ENCODE measurements around the gene KLHL3.

The KLHL3 gene

GRCh38 chr5:137596941-137597340, 138.9 kb downstream of the KLHL3 start:
- no peaks in the 10 kb centered on the region for H3K36me3 ChIP-seq (ENCODE audit: control insufficient read depth, insufficient read depth, low read length)
- no peaks in the 10 kb centered on the region for H3K27me3 ChIP-seq (ENCODE audit: control insufficient read depth, insufficient read depth, low read length)
- H3K9ac ChIP-seq (ENCODE audit: low read length) = no peak overlapping the region
- H3K4me1 ChIP-seq (ENCODE audit: control insufficient read depth, insufficient read depth, low read length) = no peaks in the 10 kb centered on the region
- H3K9me3 ChIP-seq (ENCODE audit: control insufficient read depth, low read length) = no peaks in the 10 kb centered on the region
- no peak overlapping the region for H3K4me3 ChIP-seq (ENCODE audit: low read length)

GRCh38 chr5:137595396-137596079, 140.4 kb downstream of the KLHL3 start:
- Histone ChIP-seq H3K36me3 (ENCODE audit: control insufficient read depth, insufficient read depth, low read length) (no peaks in the 10 kb centered on the region), H3K4me3 (ENCODE audit: low read length) (no peak overlapping the region), H3K9me3 (ENCODE audit: control insufficient read depth, low read length) (no peaks in the 10 kb centered on the region), H3K27me3 (ENCODE audit: control insufficient read depth, insufficient read depth, low read length) (no peaks in the 10 kb centered on the region), H3K4me1 (ENCODE audit: control insufficient read depth, insufficient read depth, low read length) (no peaks in the 10 kb centered on the region), H3K9ac (ENCODE audit: low read length) (no peak overlapping the region)

- no peak overlapping the region for H3K4me3 ChIP-seq (ENCODE audit: low read length)
- no peaks in the 10 kb centered on the region for H3K4me1 ChIP-seq (ENCODE audit: control insufficient read depth, insufficient read depth, low read length)
- H3K9me3 ChIP-seq (ENCODE audit: control insufficient read depth, low read length) = no peaks in the 10 kb centered on the region
- no peaks in the 10 kb centered on the region for H3K36me3 ChIP-seq (ENCODE audit: control insufficient read depth, insufficient read depth, low read length)
- no peak overlapping the region for H3K9ac ChIP-seq (ENCODE audit: low read length)
- H3K27me3 ChIP-seq (ENCODE audit: control insufficient read depth, insufficient read depth, low read length) = no peaks in the 10 kb centered on the region
These were observed 141.2 kb downstream of the KLHL3 start for GRCh38 chr5:137594717-137595116.

- no peaks in the 10 kb centered on the region for H3K9me3 ChIP-seq (ENCODE audit: control insufficient read depth, low read length)
- H3K9ac ChIP-seq (ENCODE audit: low read length) = no peak overlapping the region
- no peak overlapping the region for H3K4me3 ChIP-seq (ENCODE audit: low read length)
- H3K27me3 ChIP-seq (ENCODE audit: control insufficient read depth, insufficient read depth, low read length) = no peaks in the 10 kb centered on the region
- no peaks in the 10 kb centered on the region for H3K4me1 ChIP-seq (ENCODE audit: control insufficient read depth, insufficient read depth, low read length)
- no peaks in the 10 kb centered on the region for H3K36me3 ChIP-seq (ENCODE audit: control insufficient read depth, insufficient read depth, low read length)
These were observed 143.6 kb downstream of the KLHL3 start for GRCh38 chr5:137592317-137592716.

GRCh38 chr5:137589185-137589584, 146.7 kb downstream of the KLHL3 start:
- no peak overlapping the region for H3K9ac ChIP-seq (ENCODE audit: low read length)
- no peaks in the 10 kb centered on the region for H3K9me3 ChIP-seq (ENCODE audit: control insufficient read depth, low read length)
- no peaks in the 10 kb centered on the region for H3K4me1 ChIP-seq (ENCODE audit: control insufficient read depth, insufficient read depth, low read length)
- H3K27me3 ChIP-seq (ENCODE audit: control insufficient read depth, insufficient read depth, low read length) = no peaks in the 10 kb centered on the region
- no peaks in the 10 kb centered on the region for H3K36me3 ChIP-seq (ENCODE audit: control insufficient read depth, insufficient read depth, low read length)
- H3K4me3 ChIP-seq (ENCODE audit: low read length) = no peak overlapping the region

GRCh38 chr5:137587919-137588318, 148.0 kb downstream of the KLHL3 start:
- Histone ChIP-seq H3K9me3 (ENCODE audit: control insufficient read depth, low read length) (no peaks in the 10 kb centered on the region), H3K4me3 (ENCODE audit: low read length) (no peak overlapping the region), H3K36me3 (ENCODE audit: control insufficient read depth, insufficient read depth, low read length) (no peaks in the 10 kb centered on the region), H3K4me1 (ENCODE audit: control insufficient read depth, insufficient read depth, low read length) (no peaks in the 10 kb centered on the region), H3K9ac (ENCODE audit: low read length) (no peak overlapping the region), H3K27me3 (ENCODE audit: control insufficient read depth, insufficient read depth, low read length) (no peaks in the 10 kb centered on the region)

GRCh38 chr5:137584262-137584661, 151.6 kb downstream of the KLHL3 start:
- Histone ChIP-seq H3K4me1 (ENCODE audit: control insufficient read depth, insufficient read depth, low read length) (no peaks in the 10 kb centered on the region), H3K27me3 (ENCODE audit: control insufficient read depth, insufficient read depth, low read length) (no peaks in the 10 kb centered on the region), H3K4me3 (ENCODE audit: low read length) (no peak overlapping the region), H3K9ac (ENCODE audit: low read length) (no peak overlapping the region), H3K9me3 (ENCODE audit: control insufficient read depth, low read length) (no peaks in the 10 kb centered on the region), H3K36me3 (ENCODE audit: control insufficient read depth, insufficient read depth, low read length) (no peaks in the 10 kb centered on the region)

GRCh38 chr5:137583129-137583528, 152.8 kb downstream of the KLHL3 start:
- no peak overlapping the region for H3K4me3 ChIP-seq (ENCODE audit: low read length)
- no peaks in the 10 kb centered on the region for H3K27me3 ChIP-seq (ENCODE audit: control insufficient read depth, insufficient read depth, low read length)
- H3K4me1 ChIP-seq (ENCODE audit: control insufficient read depth, insufficient read depth, low read length) = no peaks in the 10 kb centered on the region
- no peaks in the 10 kb centered on the region for H3K36me3 ChIP-seq (ENCODE audit: control insufficient read depth, insufficient read depth, low read length)
- H3K9me3 ChIP-seq (ENCODE audit: control insufficient read depth, low read length) = no peaks in the 10 kb centered on the region
- H3K9ac ChIP-seq (ENCODE audit: low read length) = no peak overlapping the region

- Histone ChIP-seq H3K9ac (ENCODE audit: low read length) (no peak overlapping the region), H3K4me1 (ENCODE audit: control insufficient read depth, insufficient read depth, low read length) (no peaks in the 10 kb centered on the region), H3K4me3 (ENCODE audit: low read length) (no peak overlapping the region), H3K36me3 (ENCODE audit: control insufficient read depth, insufficient read depth, low read length) (no peaks in the 10 kb centered on the region), H3K27me3 (ENCODE audit: control insufficient read depth, insufficient read depth, low read length) (no peaks in the 10 kb centered on the region), H3K9me3 (ENCODE audit: control insufficient read depth, low read length) (no peaks in the 10 kb centered on the region)
These were observed 153.7 kb downstream of the KLHL3 start for GRCh38 chr5:137582218-137582617.

GRCh38 chr5:137581776-137582175, 154.1 kb downstream of the KLHL3 start:
- Histone ChIP-seq H3K9ac (ENCODE audit: low read length) (no peak overlapping the region), H3K9me3 (ENCODE audit: control insufficient read depth, low read length) (no peaks in the 10 kb centered on the region), H3K4me1 (ENCODE audit: control insufficient read depth, insufficient read depth, low read length) (no peaks in the 10 kb centered on the region), H3K36me3 (ENCODE audit: control insufficient read depth, insufficient read depth, low read length) (no peaks in the 10 kb centered on the region), H3K27me3 (ENCODE audit: control insufficient read depth, insufficient read depth, low read length) (no peaks in the 10 kb centered on the region), H3K4me3 (ENCODE audit: low read length) (no peak overlapping the region)

GRCh38 chr5:137580030-137580429, 155.9 kb downstream of the KLHL3 start:
- Histone ChIP-seq H3K9me3 (ENCODE audit: control insufficient read depth, low read length) (no peaks in the 10 kb centered on the region), H3K4me3 (ENCODE audit: low read length) (no peak overlapping the region), H3K4me1 (ENCODE audit: control insufficient read depth, insufficient read depth, low read length) (no peaks in the 10 kb centered on the region), H3K27me3 (ENCODE audit: control insufficient read depth, insufficient read depth, low read length) (no peaks in the 10 kb centered on the region), H3K36me3 (ENCODE audit: control insufficient read depth, insufficient read depth, low read length) (no peaks in the 10 kb centered on the region), H3K9ac (ENCODE audit: low read length) (no peak overlapping the region)

- H3K4me3 ChIP-seq (ENCODE audit: low read length) = no peak overlapping the region
- H3K9me3 ChIP-seq (ENCODE audit: control insufficient read depth, low read length) = no peaks in the 10 kb centered on the region
- H3K9ac ChIP-seq (ENCODE audit: low read length) = no peak overlapping the region
- no peaks in the 10 kb centered on the region for H3K36me3 ChIP-seq (ENCODE audit: control insufficient read depth, insufficient read depth, low read length)
- H3K4me1 ChIP-seq (ENCODE audit: control insufficient read depth, insufficient read depth, low read length) = no peaks in the 10 kb centered on the region
- no peaks in the 10 kb centered on the region for H3K27me3 ChIP-seq (ENCODE audit: control insufficient read depth, insufficient read depth, low read length)
These were observed 160.0 kb downstream of the KLHL3 start for GRCh38 chr5:137575847-137576246.

- H3K9me3 ChIP-seq (ENCODE audit: control insufficient read depth, low read length) = no peaks in the 10 kb centered on the region
- no peaks in the 10 kb centered on the region for H3K4me1 ChIP-seq (ENCODE audit: control insufficient read depth, insufficient read depth, low read length)
- no peak overlapping the region for H3K4me3 ChIP-seq (ENCODE audit: low read length)
- H3K27me3 ChIP-seq (ENCODE audit: control insufficient read depth, insufficient read depth, low read length) = no peaks in the 10 kb centered on the region
- no peaks in the 10 kb centered on the region for H3K36me3 ChIP-seq (ENCODE audit: control insufficient read depth, insufficient read depth, low read length)
- no peak overlapping the region for H3K9ac ChIP-seq (ENCODE audit: low read length)
These were observed 160.7 kb downstream of the KLHL3 start for GRCh38 chr5:137575211-137575610.
